ENCODE measurements around the gene GGT6.

- TF ChIP-seq ZNF621 (tag by site-specific recombination; IDR thresholded peaks at IDR 0.05) = no peak
- TF ChIP-seq ZIC2 (tag by site-specific recombination; IDR thresholded peaks at IDR 0.05) = no peak
- TF ChIP-seq ZNF24 (tag by site-specific recombination; IDR thresholded peaks at IDR 0.05) = no peak
- no peak for TF ChIP-seq PRDM4 (tag by site-specific recombination; IDR thresholded peaks at IDR 0.05)
- no peak for TF ChIP-seq ZNF549 (tag by site-specific recombination; IDR thresholded peaks at IDR 0.05)
- no peak for TF ChIP-seq YY1 (tag by site-specific recombination; IDR thresholded peaks at IDR 0.05)
- no peak for TF ChIP-seq ZNF660 (tag by site-specific recombination; IDR thresholded peaks at IDR 0.05)
- no peak for TF ChIP-seq ZNF280D (tag by site-specific recombination; IDR thresholded peaks at IDR 0.05)
- TF ChIP-seq ZNF133 (tag by site-specific recombination; IDR thresholded peaks at IDR 0.05) = no peak
These were observed 411 bp downstream of the GGT6 start for GRCh38 chr17:4559966-4560365.

All from HEK293 (cell line).